HEK293 (cell line): ENCODE data around the gene TBK1.

Experiments used
- CTCF ChIA-PET: fragments of 350-600 bp; formaldehyde crosslinking; extraction: SDS; loops from one replicate; lab custom pipeline; 2021; ENCODE audit warnings: antibody characterized with exemption; lab: Yijun Ruan, JAX
- POLR2A ChIA-PET: fragments of 300-600 bp; formaldehyde crosslinking; extraction: SDS; loops from one replicate; lab custom pipeline; 2020; ENCODE audit warnings: antibody characterized with exemption, inconsistent platforms; lab: Yijun Ruan, JAX
- H3K27ac ChIP-seq: fragments of 200-500 bp; sonication (Bioruptor generic); 2 replicates; pipeline ENCODE4 v1.5.1; 2014; ENCODE audit warnings: low read depth, low read length, control low read depth, inconsistent platforms; ENCODE audit errors: extremely low read depth
- H3K36me3 ChIP-seq, 2 experiments: fragments of 200-500 bp in 1 of 2; sonication (Bioruptor generic) in 1 of 2; 1 replicate in 1 of 2; 2 replicates in 1 of 2; pipeline ENCODE4 v1.5.1; 2014 to 2017; ENCODE audit warnings: inconsistent platforms in 2 of 2, low read length in 2 of 2; ENCODE audit not compliant: control insufficient read depth in 2 of 2, insufficient read depth in 1 of 2
- H3K4me1 ChIP-seq: fragments of 200-500 bp; sonication (Bioruptor generic); 2 replicates; pipeline ENCODE4 v1.5.1; 2014; ENCODE audit warnings: mild to moderate bottlenecking, low read length, inconsistent platforms; ENCODE audit not compliant: control insufficient read depth, insufficient read depth
- H3K4me3 ChIP-seq: 2 replicates; pipeline ENCODE4 v1.5.1; 2011; ENCODE audit warnings: low read depth, mild to moderate bottlenecking, control low read depth, low read length, moderate library complexity
- H3K9me3 ChIP-seq: fragments of 200-500 bp; sonication (Bioruptor generic); 2 replicates; pipeline ENCODE4 v1.5.1; 2014; ENCODE audit warnings: low read depth, low read length, inconsistent platforms; ENCODE audit not compliant: control insufficient read depth, insufficient read depth
- ATF2 ChIP-seq: fragments of 450-650 bp; formaldehyde crosslinking; IDR thresholded peaks from 2 replicates; pipeline ENCODE4 v1.5.1; 2016; ENCODE audit warnings: missing biosample characterization, missing genetic modification characterization, low read depth
- GFI1B ChIP-seq: fragments of 450-650 bp; formaldehyde crosslinking; IDR thresholded peaks from 2 replicates; pipeline ENCODE4 v1.5.1; 2016; ENCODE audit warnings: missing biosample characterization, missing genetic modification characterization
- SP7 ChIP-seq: fragments of 450-650 bp; formaldehyde crosslinking; IDR thresholded peaks from 2 replicates; pipeline ENCODE4 v1.5.1; 2016; ENCODE audit warnings: missing biosample characterization, missing genetic modification characterization
- ZEB2 ChIP-seq: fragments of 450-650 bp; formaldehyde crosslinking; IDR thresholded peaks from 2 replicates; pipeline ENCODE4 v1.5.1; 2016; ENCODE audit warnings: missing biosample characterization, missing genetic modification characterization
- ZIC2 ChIP-seq: fragments of 450-650 bp; formaldehyde crosslinking; IDR thresholded peaks from 2 replicates; pipeline ENCODE4 v1.5.1; 2016; ENCODE audit warnings: missing biosample characterization, missing genetic modification characterization
- ZNF10 ChIP-seq: fragments of 450-650 bp; formaldehyde crosslinking; IDR thresholded peaks from 2 replicates; pipeline ENCODE4 v1.5.1; 2017; ENCODE audit warnings: missing biosample characterization, missing genetic modification characterization
- ZNF133 ChIP-seq: fragments of 450-650 bp; formaldehyde crosslinking; IDR thresholded peaks from 2 replicates; pipeline ENCODE4 v1.5.1; 2016; ENCODE audit warnings: missing biosample characterization, missing genetic modification characterization
- ZNF324 ChIP-seq: fragments of 450-650 bp; formaldehyde crosslinking; IDR thresholded peaks from 2 replicates; pipeline ENCODE4 v1.5.1; 2016; ENCODE audit warnings: missing biosample characterization, missing genetic modification characterization
- ZNF335 ChIP-seq: fragments of 450-650 bp; formaldehyde crosslinking; conservative IDR thresholded peaks from 2 replicates; pipeline ENCODE4 v1.5.1; 2016; ENCODE audit warnings: missing biosample characterization, missing genetic modification characterization
- ZNF366 ChIP-seq: fragments of 450-650 bp; formaldehyde crosslinking; conservative IDR thresholded peaks from 2 replicates; pipeline ENCODE4 v1.5.1; 2016; ENCODE audit warnings: missing biosample characterization, missing genetic modification characterization
- ZNF394 ChIP-seq: fragments of 450-650 bp; formaldehyde crosslinking; IDR thresholded peaks from 2 replicates; pipeline ENCODE4 v1.5.1; 2016; ENCODE audit warnings: missing biosample characterization, missing genetic modification characterization, mild to moderate bottlenecking, moderate library complexity, borderline replicate concordance
- ZNF600 ChIP-seq: fragments of 450-650 bp; formaldehyde crosslinking; IDR thresholded peaks from 2 replicates; pipeline ENCODE4 v1.5.1; 2016; ENCODE audit warnings: missing biosample characterization, missing genetic modification characterization
- ZNF707 ChIP-seq: fragments of 450-650 bp; formaldehyde crosslinking; IDR thresholded peaks from 2 replicates; pipeline ENCODE4 v1.5.1; 2016; ENCODE audit warnings: missing biosample characterization, missing genetic modification characterization
- TF ChIP-seq, protein P1 (sequence below): fragments of 450-650 bp; formaldehyde crosslinking; IDR thresholded peaks from 2 replicates; pipeline ENCODE4 v1.5.1; 2016; ENCODE audit warnings: missing biosample characterization, missing genetic modification characterization
- TF ChIP-seq, protein P2 (sequence below): fragments of 450-650 bp; IDR thresholded peaks from 2 replicates; pipeline ENCODE4 v1.5.1; 2018; ENCODE audit warnings: missing biosample characterization, missing genetic modification characterization
- TF ChIP-seq, protein P3 (sequence below): fragments of 450-650 bp; formaldehyde crosslinking; conservative IDR thresholded peaks from 2 replicates; pipeline ENCODE4 v1.5.1; 2016; ENCODE audit warnings: low read depth, missing biosample characterization, missing genetic modification characterization
- TF ChIP-seq, protein P4 (sequence below): fragments of 450-650 bp; formaldehyde crosslinking; IDR thresholded peaks from 2 replicates; pipeline ENCODE4 v1.5.1; 2016; ENCODE audit warnings: missing biosample characterization, missing genetic modification characterization

The TBK1 gene

DNA sequence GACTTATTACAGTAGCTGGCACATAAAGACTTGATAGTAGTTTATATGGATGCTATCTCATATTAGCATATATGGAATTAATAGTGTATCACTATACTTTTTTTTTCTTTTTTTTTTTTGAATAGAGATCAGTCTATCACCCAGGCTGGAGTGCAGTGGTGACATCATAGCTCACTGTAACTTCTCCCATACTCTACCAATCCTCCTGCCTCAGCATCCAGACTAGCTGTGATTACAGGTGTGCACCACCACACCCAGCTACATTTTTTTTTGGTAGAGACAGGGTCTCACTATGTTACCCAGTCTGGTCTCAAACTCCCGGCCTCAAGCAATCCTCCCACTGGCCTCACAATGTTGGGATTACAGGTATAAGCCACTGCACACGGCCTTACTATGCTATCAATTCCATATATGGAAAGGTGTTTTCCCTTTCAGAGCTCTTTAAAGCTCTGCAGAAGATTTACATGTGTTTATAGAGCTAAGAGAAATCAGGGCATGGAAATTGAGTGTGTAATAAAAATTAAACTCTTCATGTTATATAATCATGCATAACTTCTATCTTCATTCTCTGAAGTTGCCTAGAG, 1.8 kb upstream of the TBK1 start (continued):
- TF ChIP-seq ATF2 (tag by site-specific recombination): peak; percentile 84
- 0 out of 2 replicates have a peak, but pooled peaks have one; percentile 11 for TF ChIP-seq GFI1B (tag by site-specific recombination)
- no peak for TF ChIP-seq ZNF10 (tag by site-specific recombination)
- no peak for TF ChIP-seq ZNF394
- TF ChIP-seq, all 188 proteins: peak for 5

- CTCF ChIA-PET: interaction anchor here (1.4 to 2.1 kb wide), 2 partner anchors 247 to 624 kb away, joined by 5 to 8 read pairs; no protein-coding TSS in a partner anchor
- POLR2A ChIA-PET: interaction anchor here (0.5 to 1.3 kb wide), 4 partner anchors 41 to 186 kb away, joined by 3 to 10 read pairs (median 3); partner anchors contain the start of gene XPOT
- Histone ChIP-seq H3K36me3 (peaks cover 18 to 32% of the 10 kb centered on the region in 2 experiments), H3K4me3 (peak overlapping the region; percentile 98), H3K27ac (peak overlapping the region; percentile 96; the same call in 1 of the 2 replicates), H3K9me3 (no peaks in the 10 kb centered on the region), H3K4me1 (peaks cover 3% of the 10 kb centered on the region)
- TF ChIP-seq ZNF133: no peak
- TF ChIP-seq, protein P1, sequence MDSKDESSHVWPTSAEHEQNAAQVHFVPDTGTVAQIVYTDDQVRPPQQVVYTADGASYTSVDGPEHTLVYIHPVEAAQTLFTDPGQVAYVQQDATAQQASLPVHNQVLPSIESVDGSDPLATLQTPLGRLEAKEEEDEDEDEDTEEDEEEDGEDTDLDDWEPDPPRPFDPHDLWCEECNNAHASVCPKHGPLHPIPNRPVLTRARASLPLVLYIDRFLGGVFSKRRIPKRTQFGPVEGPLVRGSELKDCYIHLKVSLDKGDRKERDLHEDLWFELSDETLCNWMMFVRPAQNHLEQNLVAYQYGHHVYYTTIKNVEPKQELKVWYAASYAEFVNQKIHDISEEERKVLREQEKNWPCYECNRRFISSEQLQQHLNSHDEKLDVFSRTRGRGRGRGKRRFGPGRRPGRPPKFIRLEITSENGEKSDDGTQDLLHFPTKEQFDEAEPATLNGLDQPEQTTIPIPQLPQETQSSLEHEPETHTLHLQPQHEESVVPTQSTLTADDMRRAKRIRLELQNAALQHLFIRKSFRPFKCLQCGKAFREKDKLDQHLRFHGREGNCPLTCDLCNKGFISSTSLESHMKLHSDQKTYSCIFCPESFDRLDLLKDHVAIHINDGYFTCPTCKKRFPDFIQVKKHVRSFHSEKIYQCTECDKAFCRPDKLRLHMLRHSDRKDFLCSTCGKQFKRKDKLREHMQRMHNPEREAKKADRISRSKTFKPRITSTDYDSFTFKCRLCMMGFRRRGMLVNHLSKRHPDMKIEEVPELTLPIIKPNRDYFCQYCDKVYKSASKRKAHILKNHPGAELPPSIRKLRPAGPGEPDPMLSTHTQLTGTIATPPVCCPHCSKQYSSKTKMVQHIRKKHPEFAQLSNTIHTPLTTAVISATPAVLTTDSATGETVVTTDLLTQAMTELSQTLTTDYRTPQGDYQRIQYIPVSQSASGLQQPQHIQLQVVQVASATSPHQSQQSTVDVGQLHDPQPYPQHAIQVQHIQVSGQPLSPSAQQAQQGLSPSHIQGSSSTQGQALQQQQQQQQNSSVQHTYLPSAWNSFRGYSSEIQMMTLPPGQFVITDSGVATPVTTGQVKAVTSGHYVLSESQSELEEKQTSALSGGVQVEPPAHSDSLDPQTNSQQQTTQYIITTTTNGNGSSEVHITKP (tag by site-specific recombination): peak; percentile 57
- TF ChIP-seq, protein P2, sequence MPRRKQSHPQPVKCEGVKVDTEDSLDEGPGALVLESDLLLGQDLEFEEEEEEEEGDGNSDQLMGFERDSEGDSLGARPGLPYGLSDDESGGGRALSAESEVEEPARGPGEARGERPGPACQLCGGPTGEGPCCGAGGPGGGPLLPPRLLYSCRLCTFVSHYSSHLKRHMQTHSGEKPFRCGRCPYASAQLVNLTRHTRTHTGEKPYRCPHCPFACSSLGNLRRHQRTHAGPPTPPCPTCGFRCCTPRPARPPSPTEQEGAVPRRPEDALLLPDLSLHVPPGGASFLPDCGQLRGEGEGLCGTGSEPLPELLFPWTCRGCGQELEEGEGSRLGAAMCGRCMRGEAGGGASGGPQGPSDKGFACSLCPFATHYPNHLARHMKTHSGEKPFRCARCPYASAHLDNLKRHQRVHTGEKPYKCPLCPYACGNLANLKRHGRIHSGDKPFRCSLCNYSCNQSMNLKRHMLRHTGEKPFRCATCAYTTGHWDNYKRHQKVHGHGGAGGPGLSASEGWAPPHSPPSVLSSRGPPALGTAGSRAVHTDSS (tag by site-specific recombination): peak; percentile 69; the same call in 1 of the 2 replicates
Observed at GRCh38 chr12:64450711-64451486, 1.0 kb upstream of the TBK1 start.

GRCh38 chr12:64452559-64453329, 824 bp downstream of the TBK1 start:
- peak overlapping the region; percentile 96 for H3K27ac ChIP-seq
- peaks cover 3% of the 10 kb centered on the region for H3K4me1 ChIP-seq
- peaks cover 9 to 25% of the 10 kb centered on the region in 2 experiments for H3K36me3 ChIP-seq
- H3K9me3 ChIP-seq: no peaks in the 10 kb centered on the region
- peak overlapping the region; percentile 98 for H3K4me3 ChIP-seq
- ChIA-PET CTCF (no interaction called here), POLR2A (no interaction called here)
- no peak for TF ChIP-seq ZNF707 (tag by site-specific recombination)
- TF ChIP-seq ZIC2: 0 out of 2 replicates have a peak, but pooled peaks have one; percentile 2
- no peak for TF ChIP-seq ZNF600 (tag by site-specific recombination)
- TF ChIP-seq, protein P3, sequence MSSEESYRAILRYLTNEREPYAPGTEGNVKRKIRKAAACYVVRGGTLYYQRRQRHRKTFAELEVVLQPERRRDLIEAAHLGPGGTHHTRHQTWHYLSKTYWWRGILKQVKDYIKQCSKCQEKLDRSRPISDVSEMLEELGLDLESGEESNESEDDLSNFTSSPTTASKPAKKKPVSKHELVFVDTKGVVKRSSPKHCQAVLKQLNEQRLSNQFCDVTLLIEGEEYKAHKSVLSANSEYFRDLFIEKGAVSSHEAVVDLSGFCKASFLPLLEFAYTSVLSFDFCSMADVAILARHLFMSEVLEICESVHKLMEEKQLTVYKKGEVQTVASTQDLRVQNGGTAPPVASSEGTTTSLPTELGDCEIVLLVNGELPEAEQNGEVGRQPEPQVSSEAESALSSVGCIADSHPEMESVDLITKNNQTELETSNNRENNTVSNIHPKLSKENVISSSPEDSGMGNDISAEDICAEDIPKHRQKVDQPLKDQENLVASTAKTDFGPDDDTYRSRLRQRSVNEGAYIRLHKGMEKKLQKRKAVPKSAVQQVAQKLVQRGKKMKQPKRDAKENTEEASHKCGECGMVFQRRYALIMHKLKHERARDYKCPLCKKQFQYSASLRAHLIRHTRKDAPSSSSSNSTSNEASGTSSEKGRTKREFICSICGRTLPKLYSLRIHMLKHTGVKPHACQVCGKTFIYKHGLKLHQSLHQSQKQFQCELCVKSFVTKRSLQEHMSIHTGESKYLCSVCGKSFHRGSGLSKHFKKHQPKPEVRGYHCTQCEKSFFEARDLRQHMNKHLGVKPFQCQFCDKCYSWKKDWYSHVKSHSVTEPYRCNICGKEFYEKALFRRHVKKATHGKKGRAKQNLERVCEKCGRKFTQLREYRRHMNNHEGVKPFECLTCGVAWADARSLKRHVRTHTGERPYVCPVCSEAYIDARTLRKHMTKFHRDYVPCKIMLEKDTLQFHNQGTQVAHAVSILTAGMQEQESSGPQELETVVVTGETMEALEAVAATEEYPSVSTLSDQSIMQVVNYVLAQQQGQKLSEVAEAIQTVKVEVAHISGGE (tag by site-specific recombination): 0 out of 2 replicates have a peak, but pooled peaks have one; percentile 2
- TF ChIP-seq ZEB2 (tag by site-specific recombination): peak; percentile 44; the same call in 1 of the 2 replicates
- TF ChIP-seq SP7 (tag by site-specific recombination): peak; percentile 4; the same call in 1 of the 2 replicates
- 0 out of 2 replicates have a peak, but pooled peaks have one; percentile 7 for TF ChIP-seq ZNF324 (tag by site-specific recombination)
- peak; percentile 20; the same call in 1 of the 2 replicates for TF ChIP-seq ZNF366 (tag by site-specific recombination)
- TF ChIP-seq ZNF335 (tag by site-specific recombination): peak; percentile 60
- TF ChIP-seq, protein P4, sequence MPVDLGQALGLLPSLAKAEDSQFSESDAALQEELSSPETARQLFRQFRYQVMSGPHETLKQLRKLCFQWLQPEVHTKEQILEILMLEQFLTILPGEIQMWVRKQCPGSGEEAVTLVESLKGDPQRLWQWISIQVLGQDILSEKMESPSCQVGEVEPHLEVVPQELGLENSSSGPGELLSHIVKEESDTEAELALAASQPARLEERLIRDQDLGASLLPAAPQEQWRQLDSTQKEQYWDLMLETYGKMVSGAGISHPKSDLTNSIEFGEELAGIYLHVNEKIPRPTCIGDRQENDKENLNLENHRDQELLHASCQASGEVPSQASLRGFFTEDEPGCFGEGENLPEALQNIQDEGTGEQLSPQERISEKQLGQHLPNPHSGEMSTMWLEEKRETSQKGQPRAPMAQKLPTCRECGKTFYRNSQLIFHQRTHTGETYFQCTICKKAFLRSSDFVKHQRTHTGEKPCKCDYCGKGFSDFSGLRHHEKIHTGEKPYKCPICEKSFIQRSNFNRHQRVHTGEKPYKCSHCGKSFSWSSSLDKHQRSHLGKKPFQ: peak; percentile 71; the same call in 1 of the 2 replicates
